Endothelial cell (in vitro differentiated cells): ENCODE measurements around the gene PRPS1. TPM values are rescaled to one million over a fixed set of nuclear protein-coding genes. Genes with fewer than 3 reads are reported as not detected.

Experiments
- DNase-seq: peaks from one replicate; pipeline ENCODE4 v3.0.0; 2021; ENCODE audit warnings: low spot score
- H3K27ac Mint-ChIP-seq: one replicate; pipeline ENCODE4 v1.8.0; 2021; ENCODE audit warnings: mixed read lengths, inconsistent platforms; ENCODE audit not compliant: unreplicated experiment
- H3K27me3 Mint-ChIP-seq: one replicate; pipeline ENCODE4 v1.8.0; 2021; ENCODE audit warnings: mild to moderate bottlenecking, moderate library complexity, mixed read lengths, inconsistent platforms; ENCODE audit not compliant: unreplicated experiment
- H3K36me3 Mint-ChIP-seq: one replicate; pipeline ENCODE4 v1.8.0; 2021; ENCODE audit warnings: mild to moderate bottlenecking, low read depth, mixed read lengths, inconsistent platforms; ENCODE audit not compliant: unreplicated experiment
- H3K4me1 Mint-ChIP-seq: one replicate; pipeline ENCODE4 v1.8.0; 2021; ENCODE audit warnings: mild to moderate bottlenecking, mixed read lengths, inconsistent platforms; ENCODE audit not compliant: unreplicated experiment
- H3K4me3 Mint-ChIP-seq: one replicate; pipeline ENCODE4 v1.8.0; 2021; ENCODE audit warnings: mild to moderate bottlenecking, mixed read lengths, inconsistent platforms; ENCODE audit not compliant: unreplicated experiment
- H3K9me3 Mint-ChIP-seq: one replicate; pipeline ENCODE4 v1.8.0; 2021; ENCODE audit warnings: mixed read lengths, inconsistent platforms; ENCODE audit not compliant: unreplicated experiment
- CTCF ChIP-seq: fragments of 200-600 bp; sonication (generic); IDR thresholded peaks from one replicate; pipeline ENCODE4 v1.5.0; 2021; ENCODE audit warnings: antibody characterized with exemption; ENCODE audit not compliant: unreplicated experiment
- total RNA-seq: library from RNA; stranded (reverse); fragmentation: NEBNext Ultra II Directional; extraction: Animal tissue kit (Norgen Biotek cat#: 25700); gene quantifications from one replicate; pipeline ENCODE4 v1.2.1, GENCODE V29; 2021; ENCODE audit not compliant: unreplicated experiment

The PRPS1 gene
- total RNA-seq, 1 donor from 2014 or later: 41.0 TPM

DNA sequence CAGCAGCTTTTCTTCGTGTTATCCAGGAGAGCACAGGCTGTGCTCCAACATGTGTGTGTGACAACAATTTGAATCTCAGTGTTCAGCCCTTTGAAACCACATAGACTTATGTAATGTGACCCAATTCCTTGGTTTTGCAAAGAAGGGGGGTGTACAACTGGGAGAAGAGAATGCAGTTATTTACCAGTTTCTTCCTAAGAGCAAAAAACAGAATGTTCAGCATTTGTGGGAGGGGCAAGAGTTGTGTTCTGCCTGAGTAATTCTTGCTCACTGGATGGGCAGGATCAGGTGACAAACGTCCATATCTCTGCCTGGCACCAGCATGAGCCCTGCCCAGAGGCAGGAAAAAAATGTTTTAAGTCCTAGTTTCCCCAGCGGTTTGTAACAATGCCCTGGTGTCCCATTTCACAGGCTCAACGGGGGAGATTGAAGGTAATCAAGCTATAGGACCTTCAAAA, 72.0 kb downstream of the PRPS1 start:
- DNase-seq: no peak

More for the DNA sequence above, 72.0 kb downstream of the PRPS1 start:
- TF ChIP-seq CTCF: no peak
- H3K27me3 Mint-ChIP-seq: peaks cover 1% of the 10 kb centered on the region
- no peak overlapping the region for H3K4me3 Mint-ChIP-seq
- no peaks in the 10 kb centered on the region for H3K9me3 Mint-ChIP-seq
- no peaks in the 10 kb centered on the region for H3K36me3 Mint-ChIP-seq
- H3K4me1 Mint-ChIP-seq: peaks cover 8% of the 10 kb centered on the region
- no peak overlapping the region for H3K27ac Mint-ChIP-seq

Other genes with a start within 250 kb of the PRPS1 start
- gene FRMPD3, start 178.9 kb upstream of the PRPS1 start, total RNA-seq: 0.08 TPM
- gene TSC22D3, start 147.3 kb downstream of the PRPS1 start, total RNA-seq: 68.7 TPM
- gene NCBP2L, start 149.2 kb downstream of the PRPS1 start, total RNA-seq: not detected
- 7.2 TPM for gene MID2, start 197.4 kb downstream of the PRPS1 start, total RNA-seq